ENCODE results near the gene UTP4. TPM values are rescaled to one million over a fixed set of nuclear protein-coding genes. Genes with fewer than 3 reads are reported as not detected.

Gene UTP4
- total RNA-seq, 1 donor from 2014 or later = 51.9 TPM

GRCh38 chr16:69150146-69150865 lies 17.9 kb downstream of the UTP4 start:
- Mint-ChIP-seq H3K4me1 (ENCODE audit: unreplicated experiment) (no peaks in the 10 kb centered on the region), H3K36me3 (peaks cover 27% of the 10 kb centered on the region), H3K4me3 (no peak overlapping the region), H3K9me3 (no peaks in the 10 kb centered on the region), H3K27me3 (no peaks in the 10 kb centered on the region), H3K27ac (peak overlapping the region; percentile 12)
- peak; percentile 88 for TF ChIP-seq CTCF (conservative IDR thresholded peaks at IDR 0.05)
- DNase-seq (ENCODE audit: extremely low spot score, unreplicated experiment) = no peak

GRCh38 chr16:69157196-69157595 lies 24.7 kb downstream of the UTP4 start:
- Mint-ChIP-seq H3K27ac (no peak overlapping the region), H3K36me3 (peaks cover 46% of the 10 kb centered on the region), H3K27me3 (no peaks in the 10 kb centered on the region)

DNA sequence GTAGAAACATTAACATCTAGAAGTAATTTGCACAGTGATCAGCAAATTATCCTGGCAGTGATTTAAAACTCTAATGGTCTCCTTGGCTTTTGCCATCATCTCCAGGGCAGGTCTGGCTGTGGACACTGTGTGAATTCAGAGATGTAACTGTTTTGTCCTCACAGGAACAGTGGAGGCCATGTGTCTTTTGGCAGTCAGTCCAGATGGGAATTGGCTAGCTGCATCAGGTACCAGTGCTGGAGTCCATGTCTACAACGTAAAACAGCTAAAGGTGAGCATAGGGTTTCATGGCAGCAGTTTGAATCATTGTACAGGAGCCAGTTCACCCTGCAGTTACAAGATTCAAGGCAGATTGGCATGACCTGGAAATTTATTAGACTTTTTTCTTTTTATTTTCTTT lies 27.7 kb downstream of the UTP4 start:
- Mint-ChIP-seq H3K4me1 (ENCODE audit: unreplicated experiment) (no peaks in the 10 kb centered on the region), H3K4me3 (no peak overlapping the region), H3K27ac (no peak overlapping the region), H3K27me3 (no peaks in the 10 kb centered on the region), H3K9me3 (no peaks in the 10 kb centered on the region), H3K36me3 (peaks cover 42% of the 10 kb centered on the region)
- DNase-seq (ENCODE audit: extremely low spot score, unreplicated experiment) = no peak
- no peak for TF ChIP-seq CTCF (conservative IDR thresholded peaks at IDR 0.05)

More at GRCh38 chr16:69157196-69157595, 24.7 kb downstream of the UTP4 start:
- DNase-seq (ENCODE audit: extremely low spot score, unreplicated experiment) = no peak
- no peak for TF ChIP-seq CTCF (conservative IDR thresholded peaks at IDR 0.05)
- no peaks in the 10 kb centered on the region for H3K9me3 Mint-ChIP-seq
- H3K4me3 Mint-ChIP-seq = no peak overlapping the region
- H3K4me1 Mint-ChIP-seq (ENCODE audit: unreplicated experiment) = no peaks in the 10 kb centered on the region

DNA sequence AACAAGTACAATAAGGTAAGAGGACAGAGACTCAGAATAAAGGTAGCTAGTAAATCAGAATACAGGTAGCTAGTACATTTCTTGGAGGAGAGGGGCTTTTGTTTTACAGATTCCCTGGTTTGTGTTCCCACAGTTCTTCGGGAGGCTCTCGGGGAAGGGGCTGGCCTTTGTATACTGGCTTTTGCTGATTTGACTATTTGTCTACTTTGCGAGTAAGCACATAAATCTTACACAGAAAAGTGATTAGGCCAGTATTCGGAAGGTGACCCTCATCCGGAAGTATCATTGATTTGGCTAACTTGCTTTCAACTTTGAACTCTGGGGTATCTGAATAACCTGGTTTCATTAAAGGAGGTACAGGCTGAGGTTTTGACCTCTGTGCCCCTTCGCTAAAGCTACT lies 33.1 kb downstream of the UTP4 start:
- no peak overlapping the region for H3K27ac Mint-ChIP-seq
- H3K9me3 Mint-ChIP-seq = no peaks in the 10 kb centered on the region
- TF ChIP-seq CTCF (conservative IDR thresholded peaks at IDR 0.05) = no peak
- no peak overlapping the region for H3K4me3 Mint-ChIP-seq
- peaks cover 31% of the 10 kb centered on the region for H3K36me3 Mint-ChIP-seq
- no peaks in the 10 kb centered on the region for H3K27me3 Mint-ChIP-seq
- no peak for DNase-seq (ENCODE audit: extremely low spot score, unreplicated experiment)
- peaks cover 5% of the 10 kb centered on the region for H3K4me1 Mint-ChIP-seq (ENCODE audit: unreplicated experiment)

DNA sequence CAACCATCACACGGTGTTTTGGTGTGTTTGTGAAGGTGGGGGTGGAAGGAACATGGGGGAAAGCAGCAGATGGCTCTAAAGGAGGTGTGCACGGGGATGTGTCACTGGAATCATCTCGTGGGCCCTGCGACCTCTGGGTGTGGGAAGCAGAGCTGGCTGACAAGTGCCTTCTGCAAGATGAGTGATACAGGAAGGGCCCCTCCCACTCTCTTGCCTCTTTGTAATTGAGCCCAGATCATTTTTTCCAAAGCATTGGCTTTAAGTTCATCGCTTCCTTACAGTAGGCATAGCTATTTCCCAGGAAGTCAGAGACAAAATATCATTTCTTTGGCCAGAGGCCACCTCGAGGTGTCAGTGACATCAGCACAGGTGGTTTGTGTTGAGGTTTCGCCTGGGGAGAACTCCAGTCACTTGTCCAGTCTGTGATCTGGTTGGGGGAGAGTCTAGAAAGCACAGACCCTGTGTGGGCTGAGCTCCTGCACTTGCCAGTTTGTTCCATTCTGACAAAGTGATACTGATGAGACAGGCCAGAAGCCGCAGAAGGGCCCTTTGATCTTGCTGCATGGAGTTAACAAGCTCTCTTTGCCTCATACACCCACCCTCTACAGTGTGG lies 33.9 kb downstream of the UTP4 start:
- H3K4me3 Mint-ChIP-seq = no peak overlapping the region
- H3K4me1 Mint-ChIP-seq (ENCODE audit: unreplicated experiment) = peaks cover 5% of the 10 kb centered on the region
- TF ChIP-seq CTCF (conservative IDR thresholded peaks at IDR 0.05) = no peak
- no peaks in the 10 kb centered on the region for H3K27me3 Mint-ChIP-seq
- H3K36me3 Mint-ChIP-seq = peaks cover 28% of the 10 kb centered on the region
- no peaks in the 10 kb centered on the region for H3K9me3 Mint-ChIP-seq
- DNase-seq (ENCODE audit: extremely low spot score, unreplicated experiment) = no peak
- H3K27ac Mint-ChIP-seq = no peak overlapping the region

Measured in type B pancreatic cell (in vitro differentiated cells).